Upper lobe of right lung (tissue), 1 donor: Measurements from ENCODE around the gene DNAJB9. TPM values are rescaled to one million over a fixed set of nuclear protein-coding genes. Genes with fewer than 3 reads are reported as not detected.

Experiments used
- ATAC-seq: fragments of 200-7000 bp; cut with Tn5 transposase; one replicate; pipeline ENCODE4 v1.9.1; 2020; ENCODE audit warnings: mild to moderate bottlenecking, moderate library complexity
- DNase-seq: peaks from one replicate; pipeline ENCODE4 v3.0.0-alpha.2; 2020
- H3K27ac ChIP-seq: fragments of 200-600 bp; one replicate; pipeline ENCODE4 v1.8.0; 2022
- H3K27me3 ChIP-seq: fragments of 200-600 bp; one replicate; pipeline ENCODE4 v1.8.0; 2022; ENCODE audit warnings: mild to moderate bottlenecking
- H3K36me3 ChIP-seq: fragments of 200-600 bp; one replicate; pipeline ENCODE4 v1.8.0; 2022
- H3K4me1 ChIP-seq: fragments of 200-600 bp; one replicate; pipeline ENCODE4 v1.8.0; 2022
- H3K4me3 ChIP-seq: fragments of 200-600 bp; one replicate; pipeline ENCODE4 v1.8.0; 2022; ENCODE audit warnings: mild to moderate bottlenecking
- H3K9me3 ChIP-seq: fragments of 200-600 bp; one replicate; pipeline ENCODE4 v1.8.0; 2022
- CTCF ChIP-seq: fragments of 200-600 bp; IDR thresholded peaks from one replicate; pipeline ENCODE4 v1.8.0; 2022; ENCODE audit warnings: antibody characterized with exemption
- intact Hi-C: fragments of 100-400 bp; cut with DNase I; formaldehyde crosslinking; loops from one replicate; pipeline ENCODE4 v1.11.0; 2022
- total RNA-seq: library from RNA; stranded (reverse); fragmentation: NEBNext Ultra II Directional; extraction: Animal tissue kit (Norgen Biotek cat#: 25700); gene quantifications from one replicate; pipeline ENCODE4 v1.2.1, GENCODE V29; 2021
- donor health status: DM: no; HTN: yes; CAD: no; lungs with severe emphysema.

The DNAJB9 gene
- total RNA-seq, 1 donor from 2014 or later = 36.5 TPM

- intact Hi-C loops = no loop called here
- Histone ChIP-seq H3K36me3 (peaks cover 43% of the 10 kb centered on the region), H3K4me3 (no peak overlapping the region)
These were observed 2.8 kb downstream of the DNAJB9 start for GRCh38 chr7:108572480-108572879.

GRCh38 chr7:108575156-108575555 is 5.5 kb downstream of the DNAJB9 start:
- no peak for TF ChIP-seq CTCF
- no peak overlapping the region for H3K4me3 ChIP-seq
- peaks cover 51% of the 10 kb centered on the region for H3K36me3 ChIP-seq
- DNase-seq (no peak), ATAC-seq (no peak)
- H3K27me3 ChIP-seq = no peaks in the 10 kb centered on the region
- H3K4me1 ChIP-seq = peaks cover 33% of the 10 kb centered on the region
- intact Hi-C loops = no loop called here
- H3K27ac ChIP-seq = no peak overlapping the region
- no peaks in the 10 kb centered on the region for H3K9me3 ChIP-seq

More at GRCh38 chr7:108572480-108572879, 2.8 kb downstream of the DNAJB9 start:
- TF ChIP-seq CTCF = no peak
- no peak overlapping the region for H3K27ac ChIP-seq
- ATAC-seq = no peak
- H3K9me3 ChIP-seq = no peaks in the 10 kb centered on the region
- peaks cover 45% of the 10 kb centered on the region for H3K4me1 ChIP-seq
- DNase-seq = no peak
- H3K27me3 ChIP-seq = no peaks in the 10 kb centered on the region

GRCh38 chr7:108576116-108576515 is 6.4 kb downstream of the DNAJB9 start:
- H3K4me3 ChIP-seq = no peak overlapping the region
- TF ChIP-seq CTCF = no peak
- peaks cover 26% of the 10 kb centered on the region for H3K4me1 ChIP-seq
- H3K27me3 ChIP-seq = no peaks in the 10 kb centered on the region
- H3K36me3 ChIP-seq = peaks cover 51% of the 10 kb centered on the region
- ATAC-seq (no peak), DNase-seq (no peak)
- intact Hi-C loops = no loop called here
- H3K27ac ChIP-seq = no peak overlapping the region
- no peaks in the 10 kb centered on the region for H3K9me3 ChIP-seq

- TF ChIP-seq CTCF = no peak
- no peak overlapping the region for H3K4me3 ChIP-seq
- H3K4me1 ChIP-seq = peaks cover under 1% of the 10 kb centered on the region
- H3K9me3 ChIP-seq = no peaks in the 10 kb centered on the region
- intact Hi-C loops = no loop called here
- H3K36me3 ChIP-seq = peaks cover 29% of the 10 kb centered on the region
- no peak overlapping the region for H3K27ac ChIP-seq
- H3K27me3 ChIP-seq = no peaks in the 10 kb centered on the region
- no peak for DNase-seq
- ATAC-seq = no peak
These were observed 9.3 kb downstream of the DNAJB9 start for GRCh38 chr7:108578937-108579336.

- Histone ChIP-seq H3K27ac (no peak overlapping the region), H3K36me3 (peaks cover 15% of the 10 kb centered on the region), H3K9me3 (no peaks in the 10 kb centered on the region), H3K4me1 (no peaks in the 10 kb centered on the region), H3K4me3 (no peak overlapping the region), H3K27me3 (no peaks in the 10 kb centered on the region)
- intact Hi-C loops = no loop called here
- DNase-seq (no peak), ATAC-seq (no peak)
- no peak for TF ChIP-seq CTCF
These were observed 10.6 kb downstream of the DNAJB9 start for GRCh38 chr7:108580298-108580697.
